GM23338 (cell line): Measurements from ENCODE around the gene MPPED2.

Experiments
- CTCF ChIP-seq, 2 experiments: fragments of 200-600 bp in 1 of 2; sonication (generic) in 1 of 2; conservative IDR thresholded peaks; 2 replicates each; pipeline versions ENCODE4 v1.5.1 to v1.6.1; 2016 to 2017; ENCODE audit warnings: antibody characterized with exemption in 2 of 2, low read depth in 2 of 2, mild to moderate bottlenecking in 2 of 2, moderate library complexity in 1 of 2
- ETS1 ChIP-seq: IDR thresholded peaks from 2 replicates; pipeline ENCODE4 v1.6.1; 2016; ENCODE audit warnings: antibody characterized with exemption
- EZH2 ChIP-seq: fragments of 200-600 bp; sonication (generic); IDR thresholded peaks from one replicate; pipeline ENCODE4 v1.8.0; 2017; ENCODE audit warnings: antibody characterized with exemption, mild to moderate bottlenecking, low read depth; ENCODE audit not compliant: unreplicated experiment
- EZH2phosphoT487 ChIP-seq: fragments of 200-600 bp; sonication (generic); IDR thresholded peaks from one replicate; pipeline ENCODE4 v1.8.1; 2018; ENCODE audit warnings: antibody characterized with exemption; ENCODE audit not compliant: unreplicated experiment
- POLR2AphosphoS5 ChIP-seq: IDR thresholded peaks from 2 replicates; pipeline ENCODE4 v1.6.1; 2016; ENCODE audit warnings: antibody characterized with exemption, low read depth
- TF ChIP-seq, protein P1 (sequence below): IDR thresholded peaks from one replicate; pipeline ENCODE4 v1.6.1; 2018; ENCODE audit warnings: antibody characterized with exemption; ENCODE audit not compliant: unreplicated experiment

DNA sequence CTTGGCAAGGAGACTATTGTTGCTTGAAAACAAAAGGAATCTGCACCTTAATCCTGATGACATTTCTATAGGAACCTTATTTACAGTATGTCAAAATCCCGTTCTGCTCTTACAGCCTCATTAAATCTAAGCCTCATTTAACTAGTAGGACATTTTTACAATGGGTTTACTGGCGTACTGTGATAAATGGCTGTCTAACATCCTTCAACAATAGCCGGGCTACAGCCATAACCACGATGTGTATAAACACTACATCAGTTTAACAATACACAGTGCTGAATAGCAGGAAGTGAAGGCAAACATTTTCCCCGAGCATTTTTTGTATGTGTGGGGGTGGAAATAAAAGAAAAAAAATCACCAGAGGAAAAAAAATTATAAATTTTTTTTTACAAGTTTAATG lies 132.0 kb downstream of the MPPED2 start:
- TF ChIP-seq CTCF (conservative IDR thresholded peaks at IDR 0.05; ENCODE audit: low read depth in 2 of 2) (no peak), POLR2AphosphoS5 (no peak), ETS1 (no peak), EZH2phosphoT487 (no peak), EZH2 (no peak)
- TF ChIP-seq, protein P1, sequence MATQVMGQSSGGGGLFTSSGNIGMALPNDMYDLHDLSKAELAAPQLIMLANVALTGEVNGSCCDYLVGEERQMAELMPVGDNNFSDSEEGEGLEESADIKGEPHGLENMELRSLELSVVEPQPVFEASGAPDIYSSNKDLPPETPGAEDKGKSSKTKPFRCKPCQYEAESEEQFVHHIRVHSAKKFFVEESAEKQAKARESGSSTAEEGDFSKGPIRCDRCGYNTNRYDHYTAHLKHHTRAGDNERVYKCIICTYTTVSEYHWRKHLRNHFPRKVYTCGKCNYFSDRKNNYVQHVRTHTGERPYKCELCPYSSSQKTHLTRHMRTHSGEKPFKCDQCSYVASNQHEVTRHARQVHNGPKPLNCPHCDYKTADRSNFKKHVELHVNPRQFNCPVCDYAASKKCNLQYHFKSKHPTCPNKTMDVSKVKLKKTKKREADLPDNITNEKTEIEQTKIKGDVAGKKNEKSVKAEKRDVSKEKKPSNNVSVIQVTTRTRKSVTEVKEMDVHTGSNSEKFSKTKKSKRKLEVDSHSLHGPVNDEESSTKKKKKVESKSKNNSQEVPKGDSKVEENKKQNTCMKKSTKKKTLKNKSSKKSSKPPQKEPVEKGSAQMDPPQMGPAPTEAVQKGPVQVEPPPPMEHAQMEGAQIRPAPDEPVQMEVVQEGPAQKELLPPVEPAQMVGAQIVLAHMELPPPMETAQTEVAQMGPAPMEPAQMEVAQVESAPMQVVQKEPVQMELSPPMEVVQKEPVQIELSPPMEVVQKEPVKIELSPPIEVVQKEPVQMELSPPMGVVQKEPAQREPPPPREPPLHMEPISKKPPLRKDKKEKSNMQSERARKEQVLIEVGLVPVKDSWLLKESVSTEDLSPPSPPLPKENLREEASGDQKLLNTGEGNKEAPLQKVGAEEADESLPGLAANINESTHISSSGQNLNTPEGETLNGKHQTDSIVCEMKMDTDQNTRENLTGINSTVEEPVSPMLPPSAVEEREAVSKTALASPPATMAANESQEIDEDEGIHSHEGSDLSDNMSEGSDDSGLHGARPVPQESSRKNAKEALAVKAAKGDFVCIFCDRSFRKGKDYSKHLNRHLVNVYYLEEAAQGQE: no peak
